HUDEP-2 (cell line): ENCODE data around the gene APOL2.
"Not testable (repeated sequence)": the region's sequence is repeated elsewhere in the genome, so short reads cannot be mapped to it uniquely, and the experiment has no call there.

Source experiments
- DNase-seq, 76 experiments: peaks; one replicate each; lab custom pipeline; 2025; ENCODE audit not compliant: unreplicated experiment in 76 of 76; lab: John Stamatoyannopoulos, UW

APOL2 gene

GRCh38 chr22:36244522-36245391 lies 5.4 kb upstream of the APOL2 start:
- no peak for DNase-seq

- DNase-seq, result no peak
These were observed 4.7 kb upstream of the APOL2 start for GRCh38 chr22:36243986-36244385.

GRCh38 chr22:36239150-36239400 lies 252 bp downstream of the APOL2 start:
- DNase-seq, result no peak

GRCh38 chr22:36238373-36239149 lies 766 bp downstream of the APOL2 start:
- peak in 6 of 76 experiments; percentile 14 to 37 (median 20) for DNase-seq

GRCh38 chr22:36237462-36238372 lies 1.6 kb downstream of the APOL2 start:
- peak in 3 of 76 experiments; percentile 11 to 41 (median 27) for DNase-seq

GRCh38 chr22:36236388-36237319 lies 2.7 kb downstream of the APOL2 start:
- DNase-seq, result no peak

- DNase-seq, result no peak
These were observed 3.7 kb downstream of the APOL2 start for GRCh38 chr22:36235585-36235984.

GRCh38 chr22:36234919-36235318 lies 4.4 kb downstream of the APOL2 start:
- DNase-seq, result peak in 7 of 76 experiments; percentile 8 to 32 (median 19)

GRCh38 chr22:36234213-36234612 lies 5.1 kb downstream of the APOL2 start:
- no peak for DNase-seq

- no peak for DNase-seq
These were observed 5.5 kb downstream of the APOL2 start for GRCh38 chr22:36233796-36234195.

- DNase-seq, result no peak
These were observed 6.5 kb downstream of the APOL2 start for GRCh38 chr22:36232715-36233401.

GRCh38 chr22:36231051-36231450 lies 8.3 kb downstream of the APOL2 start:
- DNase-seq, result not testable (repeated sequence)

- DNase-seq, result not testable (repeated sequence)
These were observed 9.7 kb downstream of the APOL2 start for GRCh38 chr22:36229649-36230048.

GRCh38 chr22:36228944-36229343 lies 10.4 kb downstream of the APOL2 start:
- no peak for DNase-seq

- DNase-seq, result not testable (repeated sequence)
These were observed 11.0 kb downstream of the APOL2 start for GRCh38 chr22:36228369-36228768.

- no peak for DNase-seq
These were observed 11.5 kb downstream of the APOL2 start for GRCh38 chr22:36227806-36228205.

- DNase-seq, result no peak
These were observed 11.9 kb downstream of the APOL2 start for GRCh38 chr22:36227396-36227795.

- DNase-seq, result no peak
These were observed 13.1 kb downstream of the APOL2 start for GRCh38 chr22:36226189-36226588.

GRCh38 chr22:36225333-36225922 lies 13.9 kb downstream of the APOL2 start:
- DNase-seq, result no peak
